Measurements from ENCODE around the gene SLC39A13.
A peak's percentile ranks its signal among the peaks of the same experiment; 100 is the strongest.

SLC39A13 gene

GRCh38 chr11:47407746-47408590 lies at the start of gene SLC39A13:
Gene SLC39A13 (plus strand): TSS chr11:47408590. CDS start chr11:47410095, 1,505 bp downstream.
- peak; percentile 96 to 97 for DNase-seq

- no peak for DNase-seq
Measured at GRCh38 chr11:47358731-47359051, 49.7 kb upstream of the SLC39A13 start.

- no peak for DNase-seq
Measured at GRCh38 chr11:47359162-47359561, 49.2 kb upstream of the SLC39A13 start.

GRCh38 chr11:47359586-47359985 lies 48.8 kb upstream of the SLC39A13 start:
- peak; percentile 69 to 79 for DNase-seq

- DNase-seq: no peak
Measured at GRCh38 chr11:47360341-47360740, 48.0 kb upstream of the SLC39A13 start.

- no peak for DNase-seq
Measured at GRCh38 chr11:47361419-47361818, 47.0 kb upstream of the SLC39A13 start.

GRCh38 chr11:47366020-47366490 lies 42.3 kb upstream of the SLC39A13 start:
- DNase-seq: no peak

- no peak for DNase-seq
Measured at GRCh38 chr11:47369676-47370075, 38.7 kb upstream of the SLC39A13 start.

GRCh38 chr11:47372422-47372821 lies 36.0 kb upstream of the SLC39A13 start:
- no peak for DNase-seq

- peak; percentile 57 to 63 for DNase-seq
Measured at GRCh38 chr11:47373876-47374719, 34.3 kb upstream of the SLC39A13 start.

- no peak for DNase-seq
Measured at GRCh38 chr11:47374720-47375019, 33.7 kb upstream of the SLC39A13 start.

GRCh38 chr11:47375020-47375419 lies 33.4 kb upstream of the SLC39A13 start:
- DNase-seq: no peak

GRCh38 chr11:47375546-47376085 lies 32.8 kb upstream of the SLC39A13 start:
- no peak for DNase-seq

GRCh38 chr11:47376107-47376524 lies 32.3 kb upstream of the SLC39A13 start:
- DNase-seq: no peak

- DNase-seq: peak; percentile 55 to 67
Measured at GRCh38 chr11:47376525-47377371, 31.6 kb upstream of the SLC39A13 start.

- DNase-seq: peak; percentile 25 to 26
Measured at GRCh38 chr11:47377571-47378009, 30.8 kb upstream of the SLC39A13 start.

- DNase-seq: peak; percentile 95 to 96
Measured at GRCh38 chr11:47378010-47378835, 30.2 kb upstream of the SLC39A13 start, which contains the start of gene SPI1. Gene SPI1 (minus strand): TSS chr11:47378547. CDS start chr11:47378353, 194 bp downstream.

- DNase-seq: no peak
Measured at GRCh38 chr11:47378836-47379170, 29.6 kb upstream of the SLC39A13 start.

GRCh38 chr11:47379317-47379716 lies 29.1 kb upstream of the SLC39A13 start:
- no peak for DNase-seq

GRCh38 chr11:47380078-47380477 lies 28.3 kb upstream of the SLC39A13 start:
- DNase-seq: no peak

GRCh38 chr11:47383071-47383470 lies 25.3 kb upstream of the SLC39A13 start:
- DNase-seq: no peak

GRCh38 chr11:47384498-47384897 lies 23.9 kb upstream of the SLC39A13 start:
- DNase-seq: no peak

Measured in Kasumi-1 (cell line).